Stimulated activated CD4-positive, alpha-beta T cell treated with anti-CD3 and anti-CD28 coated beads, Interleukin-1b, Interleukin-23, amount 100 ng/mL, for 4 hours (primary cell): ENCODE measurements around the gene SLC5A5.
A peak's percentile ranks its signal among the peaks of the same experiment; 100 is the strongest.

ENCODE experiments used
- DNase-seq, 2 donors: peaks; one replicate each; pipeline ENCODE4 v3.0.0-alpha.2; 2020; ENCODE audit warnings: low read depth in 2 of 2

The SLC5A5 gene

DNA sequence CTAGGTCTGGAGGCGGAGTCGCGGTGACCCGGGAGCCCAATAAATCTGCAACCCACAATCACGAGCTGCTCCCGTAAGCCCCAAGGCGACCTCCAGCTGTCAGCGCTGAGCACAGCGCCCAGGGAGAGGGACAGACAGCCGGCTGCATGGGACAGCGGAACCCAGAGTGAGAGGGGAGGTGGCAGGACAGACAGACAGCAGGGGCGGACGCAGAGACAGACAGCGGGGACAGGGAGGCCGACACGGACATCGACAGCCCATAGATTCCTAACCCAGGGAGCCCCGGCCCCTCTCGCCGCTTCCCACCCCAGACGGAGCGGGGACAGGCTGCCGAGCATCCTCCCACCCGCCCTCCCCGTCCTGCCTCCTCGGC lies at the start of gene SLC5A5:
Gene SLC5A5 (plus strand): TSS at position 68 of the 373 bp plus-strand sequence. CDS start 375 bp downstream, outside the sequence.
- no peak for DNase-seq

DNA sequence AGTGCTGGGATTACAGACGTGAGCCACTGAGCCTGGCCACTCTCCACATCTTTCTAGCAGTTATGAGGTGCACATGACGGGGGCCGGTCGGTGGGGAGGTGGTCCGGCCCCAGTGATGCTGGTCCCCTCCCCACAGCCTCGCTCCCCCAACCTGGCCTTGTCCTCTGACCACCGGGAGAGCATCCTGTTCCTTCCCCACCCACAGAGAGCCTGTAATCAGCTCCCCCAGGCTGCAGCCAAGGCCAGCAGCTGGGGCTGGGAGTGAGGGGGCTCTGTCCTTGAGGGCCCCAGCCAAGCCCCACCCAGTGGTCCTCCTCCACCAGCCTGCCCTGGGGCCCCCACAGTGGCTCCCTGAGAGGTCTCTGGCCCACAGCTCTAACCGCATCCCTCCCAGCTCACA lies 47.4 kb upstream of the SLC5A5 start:
- no peak for DNase-seq

- DNase-seq, result no peak
These were observed 45.2 kb upstream of the SLC5A5 start for GRCh38 chr19:17826508-17827056.

- DNase-seq, result no peak
These were observed 41.7 kb upstream of the SLC5A5 start for GRCh38 chr19:17829855-17830566.

DNA sequence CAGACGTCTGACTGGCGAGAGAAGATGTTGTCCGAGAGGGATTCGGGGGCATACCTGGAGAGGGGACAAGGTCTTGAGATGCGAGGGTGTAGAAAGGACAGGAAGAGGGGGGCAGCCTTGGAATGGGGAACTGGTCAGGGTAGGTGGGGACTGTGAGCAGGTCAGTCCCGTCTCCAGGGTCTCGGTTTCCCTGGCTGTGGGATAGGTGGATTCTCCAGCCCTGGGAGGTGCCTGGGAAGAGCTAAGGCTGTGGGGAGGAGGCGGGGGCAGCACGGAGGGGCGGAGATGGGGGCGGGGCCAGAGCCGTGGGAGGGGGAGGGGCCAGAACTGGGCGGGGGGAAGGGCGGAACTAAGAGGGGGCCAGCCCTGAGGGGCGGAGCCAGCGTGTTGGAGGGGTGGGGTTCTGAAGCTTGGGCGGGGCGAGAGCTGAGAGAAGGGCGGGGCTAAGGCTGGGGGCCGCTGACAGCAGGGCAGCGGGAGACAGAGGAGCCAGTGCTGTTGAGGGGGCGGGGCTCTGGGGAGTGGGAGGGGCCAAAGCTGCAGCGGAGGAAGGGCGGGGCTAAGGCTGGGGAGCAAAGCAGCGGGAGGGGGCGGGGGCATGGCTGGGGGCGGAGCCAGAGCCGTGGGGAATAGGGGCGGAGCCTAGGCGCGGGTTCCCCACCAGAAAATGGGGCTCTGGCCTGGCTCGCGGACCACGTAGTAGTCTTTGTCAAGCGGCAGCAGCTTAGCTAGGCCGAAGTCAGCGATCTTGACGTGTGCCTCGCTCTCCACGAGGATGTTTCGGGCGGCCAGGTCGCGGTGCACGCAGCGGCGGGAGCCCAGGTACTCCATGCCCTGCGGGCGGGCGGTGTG lies 41.0 kb upstream of the SLC5A5 start:
- peak in 1 of 2 donors; percentile 34 for DNase-seq

DNA sequence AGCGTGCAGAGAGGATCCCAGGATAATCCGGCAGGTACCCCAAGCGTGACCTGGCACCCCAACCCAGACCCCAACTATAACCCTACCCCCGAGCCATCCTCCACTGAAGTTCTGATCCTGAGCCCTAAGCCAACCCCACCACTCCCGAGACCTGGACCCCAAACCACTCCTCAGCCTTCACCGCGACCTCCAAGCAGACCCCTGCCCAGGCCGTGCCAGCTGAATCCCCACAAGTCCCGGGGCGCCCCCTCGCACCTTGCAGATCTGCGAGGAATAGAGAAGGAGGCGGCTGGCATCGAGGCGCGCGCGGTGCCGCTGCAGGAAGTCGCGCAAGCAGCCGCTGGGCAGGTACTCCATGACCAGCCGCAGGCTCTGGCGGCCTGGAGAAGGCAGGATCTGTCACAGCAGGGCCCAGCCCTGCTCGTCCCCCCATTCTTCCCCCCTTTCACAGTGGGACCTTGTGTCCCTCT lies 40.3 kb upstream of the SLC5A5 start:
- no peak for DNase-seq

DNA sequence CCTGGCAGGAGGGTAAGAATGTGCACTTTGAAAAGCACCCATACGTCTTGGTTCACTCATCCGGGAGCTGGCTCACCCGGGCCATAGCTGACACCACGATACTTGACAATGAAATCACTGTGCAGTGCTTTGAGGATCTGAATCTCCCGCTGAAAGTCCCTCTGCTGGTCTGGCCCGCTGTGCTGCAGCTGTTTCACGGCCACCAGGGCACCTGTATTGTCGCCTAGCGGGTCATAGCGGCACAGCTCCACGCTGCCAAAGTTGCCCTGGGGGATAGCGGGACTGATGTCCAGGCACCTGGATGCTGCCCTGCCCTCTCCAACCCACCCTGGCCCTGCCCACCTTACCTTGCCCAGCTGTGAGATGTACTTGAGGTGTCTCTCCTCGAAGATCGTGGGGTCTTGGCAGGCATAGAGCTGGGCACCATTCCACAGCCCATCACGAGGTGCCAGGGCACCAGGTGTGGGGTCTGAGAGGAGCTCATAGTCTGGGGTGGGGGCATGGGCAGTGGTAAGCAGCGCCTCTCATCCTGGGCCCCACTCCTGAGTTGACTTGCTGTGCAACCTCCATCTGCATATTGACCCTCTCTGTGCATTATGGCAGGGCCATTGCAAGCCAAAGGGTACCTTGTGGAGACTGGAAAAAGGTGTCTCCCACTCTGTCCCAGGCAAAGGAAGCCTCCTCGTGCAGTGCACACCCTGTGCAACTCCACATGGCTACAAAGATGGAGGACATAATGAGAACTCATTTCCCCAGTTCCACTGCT lies 39.1 kb upstream of the SLC5A5 start:
- DNase-seq, result no peak

GRCh38 chr19:17834350-17835181 lies 37.2 kb upstream of the SLC5A5 start:
- no peak for DNase-seq

- DNase-seq, result no peak
These were observed 36.4 kb upstream of the SLC5A5 start for GRCh38 chr19:17835182-17836006.

DNA sequence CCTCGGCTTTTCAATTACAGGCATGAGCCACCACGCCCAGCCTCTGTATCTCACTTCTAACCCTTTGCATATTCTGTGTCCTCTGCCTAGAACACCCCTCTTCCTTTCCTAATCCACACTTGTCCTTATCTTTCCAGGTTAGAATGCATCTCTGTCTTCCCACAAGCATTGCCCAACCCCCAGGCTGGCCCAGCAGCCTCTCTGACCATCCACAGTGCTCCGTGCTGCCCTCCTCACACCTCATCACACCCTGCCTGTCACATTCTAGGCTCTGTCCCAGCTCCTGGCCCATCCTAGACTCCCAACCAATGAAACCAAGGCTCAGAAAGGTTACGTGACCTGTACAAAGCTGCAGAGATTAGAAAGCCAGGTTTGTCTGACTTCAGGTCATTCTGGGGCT lies 35.2 kb upstream of the SLC5A5 start:
- DNase-seq, result no peak

- no peak for DNase-seq
These were observed 33.8 kb upstream of the SLC5A5 start for GRCh38 chr19:17837972-17838371.

GRCh38 chr19:17840019-17840418 lies 31.7 kb upstream of the SLC5A5 start:
- no peak for DNase-seq

GRCh38 chr19:17841371-17841809 lies 30.4 kb upstream of the SLC5A5 start:
- no peak for DNase-seq

GRCh38 chr19:17841810-17842662 lies 29.7 kb upstream of the SLC5A5 start:
- DNase-seq, result peak; percentile 58

DNA sequence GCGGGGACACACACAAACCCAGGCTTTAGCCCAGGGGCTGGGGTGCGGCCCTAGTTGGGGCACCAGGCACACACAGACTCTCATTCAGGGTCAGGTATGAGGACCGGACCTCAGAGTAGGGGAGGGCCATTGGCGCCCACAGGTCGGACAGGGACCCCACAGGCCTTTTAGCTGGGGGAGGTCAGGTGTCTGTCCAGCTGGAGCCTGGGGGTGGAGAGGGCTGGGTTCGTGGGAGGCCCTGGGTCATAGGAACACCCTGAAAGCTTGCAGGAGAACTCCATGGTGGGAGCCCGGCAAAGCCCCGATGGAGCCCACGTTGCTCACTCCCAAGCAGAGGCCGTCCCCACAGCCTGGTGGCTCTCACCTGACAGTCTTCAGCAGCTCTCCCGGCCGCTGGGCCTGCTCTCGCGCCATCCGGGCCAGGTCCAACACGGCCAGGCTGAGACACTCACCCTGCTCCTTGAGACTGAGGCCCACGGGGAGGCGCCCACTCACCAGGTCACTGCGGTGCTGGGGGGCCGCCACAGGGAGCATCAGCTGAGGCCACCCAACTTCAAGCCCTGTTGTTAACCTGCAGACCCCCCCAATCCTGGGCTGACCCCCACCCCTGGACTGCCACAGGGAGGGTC lies 29.0 kb upstream of the SLC5A5 start:
- no peak for DNase-seq

GRCh38 chr19:17843292-17843827 lies 28.4 kb upstream of the SLC5A5 start:
- no peak for DNase-seq

DNA sequence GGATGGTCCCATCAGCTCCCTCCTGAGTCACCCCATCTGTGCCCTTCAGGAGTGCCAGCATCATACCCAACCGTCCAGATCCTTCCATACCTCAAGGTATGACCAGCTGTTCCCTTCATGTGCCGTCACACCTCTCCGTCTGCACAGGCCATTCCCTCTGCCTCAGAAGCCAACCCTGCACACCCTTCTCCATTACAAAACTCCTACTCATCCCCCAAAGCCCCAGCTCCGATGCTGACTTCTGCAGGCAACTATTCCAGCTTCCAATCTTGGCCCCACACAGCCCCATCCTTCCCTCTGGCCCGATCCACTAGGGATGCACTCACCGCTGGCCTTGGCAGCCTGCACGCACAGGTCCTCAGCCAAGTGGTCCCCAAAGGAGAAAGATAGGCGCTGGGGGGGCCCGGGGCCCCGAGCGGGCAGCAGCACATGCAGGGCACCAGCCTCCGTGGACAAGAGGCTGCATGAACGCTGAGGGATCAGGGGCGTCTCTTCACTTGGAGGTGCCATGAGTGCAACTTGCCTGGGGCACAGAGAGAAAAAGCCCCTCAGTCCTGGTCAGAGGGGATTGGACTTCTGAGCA lies 27.7 kb upstream of the SLC5A5 start:
- no peak for DNase-seq

DNA sequence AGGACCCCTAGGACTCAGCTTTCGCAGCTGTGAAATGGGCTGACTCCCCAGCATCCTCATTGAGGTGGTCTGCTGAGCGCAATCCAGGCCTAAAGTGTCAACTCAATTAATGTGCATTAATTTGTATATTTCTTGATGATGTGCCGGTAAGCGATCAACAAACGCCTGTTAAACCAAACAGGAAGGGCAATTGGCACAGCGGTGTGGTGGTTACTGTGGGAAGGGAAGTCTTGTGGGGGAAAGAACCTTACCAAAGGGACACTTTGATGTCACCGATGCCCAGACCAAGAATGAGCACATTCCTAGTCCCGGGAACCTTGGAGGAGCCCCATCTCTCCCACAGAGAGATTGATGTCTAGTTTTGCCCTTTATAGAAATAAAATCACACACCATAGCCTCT lies 25.6 kb upstream of the SLC5A5 start:
- DNase-seq, result no peak
